ENCODE measurements around the gene AUTS2. TPM values are rescaled to one million over a fixed set of nuclear protein-coding genes. Genes with fewer than 3 reads are reported as not detected.
"Not testable (repeated sequence)": the region's sequence is repeated elsewhere in the genome, so short reads cannot be mapped to it uniquely, and the experiment has no call there.

AUTS2 gene
- polyA plus RNA-seq, 1 donor from 2014 or later, result 97.3 TPM

DNA sequence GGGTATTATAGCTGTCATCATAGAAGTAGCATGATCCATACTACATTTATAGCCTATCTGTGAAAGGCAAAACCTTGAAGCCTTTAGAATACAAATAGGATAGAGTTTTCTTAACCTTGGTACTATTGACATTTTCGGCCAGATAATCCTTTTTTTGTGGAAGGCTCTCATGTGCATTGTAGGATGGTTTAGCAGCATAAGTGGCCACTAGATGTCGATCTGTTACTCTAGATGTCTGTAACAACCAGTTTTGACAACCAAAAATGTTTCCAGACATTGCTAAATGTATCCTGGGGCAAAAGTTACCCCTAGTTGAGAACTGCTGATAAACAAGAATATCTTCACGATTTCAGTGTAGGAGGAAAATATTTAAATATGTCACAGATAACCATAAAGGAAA, 1214.2 kb downstream of the AUTS2 start:
- TF ChIP-seq EZH2 (IDR thresholded peaks at IDR 0.05; ENCODE audit: borderline replicate concordance, insufficient read depth, low read length, poor library complexity, severe bottlenecking) (no peak), SMC3 (conservative IDR thresholded peaks at IDR 0.05; ENCODE audit: poor library complexity) (no peak), EP300 (conservative IDR thresholded peaks at IDR 0.05; ENCODE audit: poor library complexity, severe bottlenecking) (no peak), MXI1 (conservative IDR thresholded peaks at IDR 0.05; ENCODE audit: poor library complexity, severe bottlenecking) (no peak), TAF1 (IDR thresholded peaks at IDR 0.05; ENCODE audit: low read depth) (no peak), POLR2AphosphoS5 (IDR thresholded peaks at IDR 0.05) (no peak), REST (IDR thresholded peaks at IDR 0.05; ENCODE audit: borderline replicate concordance) (no peak), RAD21 (conservative IDR thresholded peaks at IDR 0.05) (no peak)
- TF ChIP-seq, protein P1, sequence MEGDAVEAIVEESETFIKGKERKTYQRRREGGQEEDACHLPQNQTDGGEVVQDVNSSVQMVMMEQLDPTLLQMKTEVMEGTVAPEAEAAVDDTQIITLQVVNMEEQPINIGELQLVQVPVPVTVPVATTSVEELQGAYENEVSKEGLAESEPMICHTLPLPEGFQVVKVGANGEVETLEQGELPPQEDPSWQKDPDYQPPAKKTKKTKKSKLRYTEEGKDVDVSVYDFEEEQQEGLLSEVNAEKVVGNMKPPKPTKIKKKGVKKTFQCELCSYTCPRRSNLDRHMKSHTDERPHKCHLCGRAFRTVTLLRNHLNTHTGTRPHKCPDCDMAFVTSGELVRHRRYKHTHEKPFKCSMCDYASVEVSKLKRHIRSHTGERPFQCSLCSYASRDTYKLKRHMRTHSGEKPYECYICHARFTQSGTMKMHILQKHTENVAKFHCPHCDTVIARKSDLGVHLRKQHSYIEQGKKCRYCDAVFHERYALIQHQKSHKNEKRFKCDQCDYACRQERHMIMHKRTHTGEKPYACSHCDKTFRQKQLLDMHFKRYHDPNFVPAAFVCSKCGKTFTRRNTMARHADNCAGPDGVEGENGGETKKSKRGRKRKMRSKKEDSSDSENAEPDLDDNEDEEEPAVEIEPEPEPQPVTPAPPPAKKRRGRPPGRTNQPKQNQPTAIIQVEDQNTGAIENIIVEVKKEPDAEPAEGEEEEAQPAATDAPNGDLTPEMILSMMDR (IDR thresholded peaks at IDR 0.05; ENCODE audit: poor library complexity, severe bottlenecking), result no peak
- no peak overlapping the region for H3K4me3 ChIP-seq (ENCODE audit: low read length)
- no peak overlapping the region for H3K4me2 ChIP-seq (ENCODE audit: low read length)

GRCh38 chr7:70822490-70822889, 1224.2 kb downstream of the AUTS2 start:
- H3K9me2 ChIP-seq (ENCODE audit: insufficient read depth, low read length); H2AFZ ChIP-seq (ENCODE audit: low read depth, low read length); H3K9me3 ChIP-seq (ENCODE audit: low read length); H3K79me2 ChIP-seq (replicated peaks; ENCODE audit: insufficient read depth, low read length); H3F3A ChIP-seq (ENCODE audit: insufficient read depth, low read length, poor library complexity, severe bottlenecking); H3K27me3 ChIP-seq (ENCODE audit: insufficient read depth, low read depth, low read length); H3K27ac ChIP-seq (ENCODE audit: low read length); H3K36me3 ChIP-seq (ENCODE audit: insufficient read depth, low read length); H3K4me2 ChIP-seq (ENCODE audit: low read length); H3K4me3 ChIP-seq (ENCODE audit: low read length); H3K9ac ChIP-seq (ENCODE audit: low read length); H4K20me1 ChIP-seq (ENCODE audit: insufficient read depth): not testable (repeated sequence)

More for the DNA sequence above, 1214.2 kb downstream of the AUTS2 start:
- Histone ChIP-seq H2AFZ (ENCODE audit: low read depth, low read length) (no peak overlapping the region), H3K27ac (ENCODE audit: low read length) (no peak overlapping the region), H3K9me2 (ENCODE audit: insufficient read depth, low read length) (no peaks in the 10 kb centered on the region), H3K27me3 (ENCODE audit: insufficient read depth, low read depth, low read length) (no peaks in the 10 kb centered on the region), H4K20me1 (ENCODE audit: insufficient read depth) (no peaks in the 10 kb centered on the region), H3K9me3 (ENCODE audit: low read length) (no peaks in the 10 kb centered on the region), H3K79me2 (replicated peaks; ENCODE audit: insufficient read depth, low read length) (no peaks in the 10 kb centered on the region), H3K36me3 (ENCODE audit: insufficient read depth, low read length) (no peaks in the 10 kb centered on the region), H3K9ac (ENCODE audit: low read length) (no peak overlapping the region), H3F3A (ENCODE audit: insufficient read depth, low read length, poor library complexity, severe bottlenecking) (no peaks in the 10 kb centered on the region)
